ENCODE data around the gene CAPN1. TPM values are rescaled to one million over a fixed set of nuclear protein-coding genes. Genes with fewer than 3 reads are reported as not detected.
A peak's percentile ranks its signal among the peaks of the same experiment; 100 is the strongest.
"Not testable (repeated sequence)": the region's sequence is repeated elsewhere in the genome, so short reads cannot be mapped to it uniquely, and the experiment has no call there.

The CAPN1 gene
- polyA plus RNA-seq (ENCODE audit: insufficient read length) = 73.1 TPM

DNA sequence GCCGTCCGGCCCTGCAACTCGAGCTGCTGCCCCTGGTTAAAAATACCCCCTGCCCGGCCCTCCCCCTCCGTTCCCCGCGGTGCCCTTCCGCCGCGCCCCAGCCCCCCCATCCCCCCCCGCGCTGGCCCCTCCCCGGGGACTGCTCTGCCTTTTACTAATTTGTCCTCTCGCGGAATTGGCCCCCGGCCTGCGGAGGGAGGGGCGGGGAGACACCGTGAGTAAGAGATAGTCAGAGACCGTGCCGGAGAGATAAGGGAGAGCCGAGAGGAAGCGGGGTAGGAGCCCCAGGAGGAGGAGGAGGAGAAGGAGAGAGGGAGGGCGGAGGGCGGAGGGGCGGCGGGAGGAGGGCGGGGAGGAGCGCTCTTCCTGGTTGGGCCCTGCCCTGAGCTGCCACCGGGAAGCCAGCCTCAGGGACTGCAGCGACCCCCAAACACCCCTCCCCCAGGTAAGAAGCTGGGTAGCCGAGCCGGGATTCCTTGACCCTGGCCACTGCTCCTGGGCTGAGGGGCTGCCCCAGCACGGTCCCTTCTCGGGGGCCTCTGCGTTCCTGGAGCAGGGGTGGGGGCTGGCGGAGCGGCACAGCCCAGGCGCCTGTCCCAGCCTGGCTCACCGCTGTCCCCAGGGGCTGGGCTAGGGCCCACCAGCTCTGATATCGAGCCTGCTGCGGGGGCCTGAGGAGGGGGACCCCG, at the start of gene CAPN1:
Gene CAPN1, plus strand, starts transcription at position 360 of the 689 bp plus-strand sequence. CDS start 774 bp downstream, outside the sequence.
- no peak for DNase-seq (ENCODE audit: low read depth)

DNA sequence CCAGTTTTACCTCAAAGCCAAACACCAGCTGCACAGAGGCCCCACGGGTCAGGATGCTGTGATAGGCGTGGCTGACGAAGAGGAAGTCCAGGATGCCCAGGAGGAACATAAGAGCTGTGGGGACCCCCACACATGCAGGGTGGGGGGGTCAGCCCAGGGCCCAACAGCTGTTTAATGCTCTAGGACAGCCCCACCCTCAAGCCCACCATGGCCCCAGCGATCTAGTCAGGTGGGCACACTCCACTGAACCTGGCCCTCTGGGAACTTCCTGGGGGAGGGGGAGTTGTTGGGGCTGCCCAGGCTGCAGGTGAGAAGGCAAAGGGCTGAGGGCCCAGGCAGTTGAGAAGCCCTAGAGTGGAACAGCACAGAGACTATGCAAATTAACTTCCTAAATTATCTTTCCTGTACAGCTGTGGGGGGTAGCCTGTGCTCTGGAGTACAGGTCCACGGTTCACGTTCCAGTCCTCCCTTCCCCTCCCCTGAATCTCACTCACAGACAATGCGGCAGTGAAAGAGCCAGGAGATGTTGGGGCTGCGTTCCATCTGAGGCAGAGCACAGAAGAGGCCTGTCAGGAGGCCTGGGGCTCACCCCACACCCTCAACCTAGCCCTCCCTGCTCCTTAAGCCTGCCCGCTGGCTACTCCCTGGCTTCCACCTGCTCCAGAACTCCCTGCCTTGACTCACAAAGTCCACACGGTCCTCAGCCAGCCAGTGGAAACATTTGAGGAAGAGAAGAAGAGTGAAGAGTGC, 49.3 kb upstream of the CAPN1 start:
- no peak for DNase-seq (ENCODE audit: low read depth)

DNA sequence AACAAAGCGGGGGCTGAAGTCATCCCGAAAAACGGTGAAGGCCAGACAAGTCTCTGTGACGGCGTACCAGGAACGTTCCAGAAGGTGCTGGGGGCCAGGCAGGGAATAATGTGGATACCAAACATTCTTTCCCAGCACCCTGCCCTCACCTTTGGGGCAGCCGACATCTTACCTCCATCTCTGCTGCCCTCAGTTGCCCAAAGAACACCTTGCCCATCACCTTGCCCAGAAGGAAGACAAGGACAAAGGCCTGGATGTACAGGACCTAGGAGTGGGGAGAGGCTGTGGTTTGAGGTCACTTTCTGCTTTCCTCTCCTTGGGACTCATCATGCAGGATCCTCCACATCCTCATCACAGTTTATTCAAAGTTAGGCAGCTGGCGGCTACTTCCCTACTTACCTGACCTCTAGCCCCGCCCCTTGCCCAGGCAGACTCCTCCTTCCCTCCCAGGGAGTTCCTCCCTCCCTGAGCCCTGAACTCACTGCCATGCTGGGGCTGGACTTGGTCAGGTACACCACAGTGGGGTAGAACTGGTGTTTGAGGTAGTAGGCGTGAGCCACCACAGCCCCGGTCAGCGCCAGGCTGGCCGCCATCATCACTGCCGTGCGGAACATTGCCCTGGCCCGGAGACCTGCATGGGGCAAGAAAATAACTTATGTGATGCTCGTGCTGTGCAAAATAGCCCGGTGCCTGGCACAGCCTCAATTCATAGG, 48.6 kb upstream of the CAPN1 start:
- no peak for DNase-seq (ENCODE audit: low read depth)

DNA sequence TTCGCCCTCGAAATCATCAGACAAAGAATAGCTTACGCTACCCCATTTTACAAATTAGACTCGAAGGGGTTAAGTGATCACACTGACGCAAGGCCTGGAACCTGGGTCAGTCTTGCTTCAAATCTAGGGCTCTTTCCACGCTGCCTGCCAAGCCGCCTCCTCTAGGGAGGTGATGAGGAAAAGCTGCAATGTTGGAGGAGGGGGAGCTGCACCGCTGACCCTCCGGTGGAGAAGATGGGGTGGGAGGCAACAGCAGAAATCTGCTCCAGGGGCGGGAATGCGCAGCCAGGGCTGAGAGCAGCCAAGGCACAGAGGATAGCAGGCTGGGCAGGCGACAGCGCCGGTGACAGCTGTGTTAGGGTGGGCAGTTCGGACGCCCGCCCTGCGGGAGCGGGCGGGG, 48.0 kb upstream of the CAPN1 start:
- peak; percentile 74 for DNase-seq (ENCODE audit: low read depth)

DNA sequence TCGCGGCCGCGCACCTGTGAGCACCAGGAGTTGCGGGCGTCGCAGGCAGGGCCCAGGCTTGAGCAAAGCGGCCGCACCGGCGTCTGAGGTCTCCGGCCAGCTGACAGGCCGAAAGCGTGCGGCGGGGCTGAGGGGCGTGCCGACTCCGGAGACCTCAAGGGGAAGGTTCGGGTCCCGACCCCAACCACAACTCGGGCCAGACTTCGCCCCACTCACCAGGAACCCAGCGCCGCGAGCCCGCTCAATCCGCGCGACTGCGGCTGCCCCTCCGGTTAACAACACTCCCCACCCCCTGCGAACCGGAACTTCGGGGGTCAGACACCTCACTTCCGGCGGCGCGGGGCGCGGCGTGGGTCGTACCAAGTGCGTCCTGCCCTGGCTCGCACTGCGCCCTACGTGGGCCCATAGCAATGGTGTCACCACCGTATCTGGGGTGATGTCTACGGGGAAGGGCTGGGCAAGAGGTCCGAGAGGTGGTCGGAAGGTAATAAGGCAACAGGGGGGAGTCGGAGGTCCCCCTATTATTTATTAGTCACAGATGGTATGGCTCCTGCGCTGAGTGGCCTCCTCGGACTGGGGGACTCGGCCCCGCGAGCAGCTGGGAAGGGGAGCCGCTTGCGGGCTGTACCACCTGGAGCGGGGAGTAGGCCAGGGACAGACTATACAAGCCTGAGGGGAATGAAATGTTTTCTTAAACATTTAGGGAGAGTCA, 47.3 kb upstream of the CAPN1 start, which contains the start of gene SYVN1:
Gene SYVN1, minus strand, starts transcription at position 280 of the 712 bp plus-strand sequence. CDS start 918 bp downstream, outside the sequence.
- DNase-seq (ENCODE audit: low read depth) = peak; percentile 73

DNA sequence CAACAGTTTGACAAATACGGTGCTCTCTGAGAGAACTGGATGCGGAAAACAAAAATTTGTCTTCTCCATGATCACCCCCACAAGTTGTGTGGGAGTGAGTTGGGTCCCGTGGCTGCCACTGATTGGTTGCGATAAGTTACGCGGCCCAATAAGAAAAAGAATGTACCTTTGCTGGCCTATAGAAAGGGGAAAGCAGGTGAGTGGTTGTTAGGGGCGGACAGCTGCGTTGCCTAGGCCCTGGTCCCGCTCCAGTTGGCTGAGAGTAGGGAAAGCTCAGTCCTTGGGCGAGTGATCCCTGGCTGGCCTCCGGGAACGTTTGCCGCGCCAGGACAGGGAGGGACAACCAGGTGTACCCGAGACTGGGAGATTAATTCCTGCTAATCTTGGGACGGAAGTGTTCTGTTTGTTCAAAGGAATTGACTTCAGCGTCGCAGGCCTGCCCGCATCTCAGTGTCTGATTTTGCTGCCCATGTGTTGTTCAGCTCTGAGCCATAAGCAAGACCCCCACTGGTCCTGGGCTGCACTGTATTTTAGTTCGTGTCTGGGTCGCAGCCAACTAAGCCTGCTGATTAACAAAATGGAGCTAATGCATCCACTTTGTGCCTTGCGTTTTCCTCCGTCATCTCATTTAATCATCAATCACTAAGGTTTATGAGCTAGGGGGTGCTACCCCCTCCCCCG, 46.6 kb upstream of the CAPN1 start:
- DNase-seq (ENCODE audit: low read depth) = peak; percentile 86

DNA sequence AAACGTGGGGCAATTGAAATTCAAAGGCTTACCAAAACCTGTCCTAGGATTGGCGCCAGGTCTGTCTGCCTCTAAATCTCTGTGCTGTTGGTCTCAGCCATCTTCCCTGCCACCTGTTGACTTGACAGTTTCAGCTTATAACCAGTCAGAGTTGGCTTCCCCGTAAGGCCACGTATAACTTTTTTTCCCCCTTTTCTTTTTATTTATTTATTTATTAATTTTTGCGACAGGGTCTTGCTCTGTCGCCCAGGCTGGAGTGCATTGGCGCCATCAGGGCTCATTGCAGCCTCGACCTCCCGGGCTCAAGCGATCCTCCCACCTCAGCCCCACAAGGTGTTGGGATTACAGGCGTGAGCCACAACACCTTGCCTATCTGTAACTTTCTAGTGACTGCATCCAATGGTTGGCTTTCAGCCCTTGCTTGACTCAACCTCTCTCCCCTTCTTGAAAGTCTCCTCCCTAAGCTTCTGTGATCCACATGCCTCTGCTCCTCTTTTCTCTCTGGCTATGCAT, 46.0 kb upstream of the CAPN1 start:
- no peak for DNase-seq (ENCODE audit: low read depth)

DNA sequence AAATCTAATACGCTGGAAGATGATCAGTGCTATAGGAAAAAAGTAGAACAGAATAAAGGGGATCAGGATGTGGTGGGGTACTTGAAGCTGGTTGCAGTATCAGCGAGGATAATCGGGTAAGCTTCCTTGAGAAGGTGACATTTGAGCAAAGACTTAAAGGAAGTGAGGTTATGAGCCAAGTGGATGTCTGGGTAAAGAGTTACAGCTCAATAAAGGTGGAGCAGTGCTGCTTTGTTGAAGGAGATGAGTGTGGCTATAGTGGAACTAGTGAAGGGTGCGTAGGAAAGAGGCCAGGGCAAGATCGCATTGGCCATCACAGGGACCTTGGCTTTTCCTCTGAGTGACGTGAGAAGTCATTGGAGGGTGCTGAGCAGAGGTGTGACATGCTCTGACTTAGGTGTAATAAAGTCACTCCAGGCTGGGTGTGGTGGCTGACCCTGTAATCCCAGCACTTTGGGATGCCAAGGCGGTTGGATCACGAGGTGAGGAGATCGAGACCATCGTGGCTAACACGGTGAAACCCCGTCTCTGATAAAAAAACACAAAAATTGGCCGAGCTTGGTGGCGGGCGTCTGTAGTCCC, 45.1 kb upstream of the CAPN1 start:
- no peak for DNase-seq (ENCODE audit: low read depth)

DNA sequence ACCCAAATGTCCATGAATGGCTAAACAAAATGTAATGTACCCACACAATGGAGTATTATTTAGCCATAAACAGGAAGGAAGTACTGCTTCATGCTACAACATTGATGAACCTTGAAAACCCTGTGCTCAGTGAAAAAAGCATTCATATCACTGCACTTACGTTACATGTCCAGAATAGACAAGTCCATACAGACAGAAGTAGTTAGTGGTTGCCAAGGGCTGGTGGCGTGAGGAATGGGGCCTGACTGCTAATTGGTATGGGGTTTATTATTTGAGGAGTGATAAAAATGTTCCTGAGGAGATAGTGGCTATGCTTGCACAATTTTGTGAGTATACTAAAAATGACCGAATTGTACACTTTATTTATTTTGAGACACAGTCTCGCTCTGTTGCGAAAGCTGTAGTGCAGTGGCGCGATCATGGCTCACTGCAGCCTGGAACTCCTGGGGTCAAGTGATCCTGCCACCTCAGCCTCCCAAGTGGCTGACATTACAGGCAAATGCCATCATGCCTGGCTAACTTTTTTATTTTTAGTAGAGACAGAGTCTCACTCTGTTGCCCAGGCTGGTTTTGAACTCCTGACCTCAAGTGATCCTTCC, 39.7 kb upstream of the CAPN1 start:
- no peak for DNase-seq (ENCODE audit: low read depth)

DNA sequence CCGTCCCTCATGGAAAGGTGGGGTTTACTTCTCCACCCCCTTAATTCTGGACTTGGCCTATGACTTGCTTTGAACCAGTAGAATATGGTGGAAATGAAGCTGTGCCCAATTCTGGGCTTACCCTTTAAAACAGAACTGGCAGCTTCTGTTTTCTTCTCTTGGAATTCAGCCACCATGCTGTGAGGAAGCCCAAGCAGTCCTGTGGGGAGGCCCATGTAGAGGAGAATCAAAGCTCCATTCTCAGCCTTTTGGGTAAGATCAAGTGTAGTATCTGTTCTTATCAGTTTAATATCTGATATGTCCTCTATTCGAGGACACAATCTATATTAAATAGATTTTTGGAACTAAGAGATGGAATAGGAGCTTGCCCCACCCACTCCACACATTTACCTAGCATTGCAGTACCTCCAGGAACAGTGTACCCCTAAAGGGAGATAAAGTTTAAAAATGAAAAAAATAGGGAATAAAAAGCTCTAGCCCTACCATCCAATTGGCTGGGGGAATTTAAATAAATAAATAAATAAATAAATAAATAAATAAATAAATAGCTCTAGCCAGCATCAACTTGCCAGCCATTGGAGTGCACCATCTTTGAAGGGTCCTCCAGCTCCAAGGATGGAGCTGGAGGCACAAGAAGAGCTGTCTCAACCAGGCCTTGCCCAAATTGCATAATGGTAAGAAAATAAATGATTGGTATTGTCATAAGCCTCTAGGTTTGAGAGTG, 34.2 kb upstream of the CAPN1 start:
- DNase-seq (ENCODE audit: low read depth) = no peak

DNA sequence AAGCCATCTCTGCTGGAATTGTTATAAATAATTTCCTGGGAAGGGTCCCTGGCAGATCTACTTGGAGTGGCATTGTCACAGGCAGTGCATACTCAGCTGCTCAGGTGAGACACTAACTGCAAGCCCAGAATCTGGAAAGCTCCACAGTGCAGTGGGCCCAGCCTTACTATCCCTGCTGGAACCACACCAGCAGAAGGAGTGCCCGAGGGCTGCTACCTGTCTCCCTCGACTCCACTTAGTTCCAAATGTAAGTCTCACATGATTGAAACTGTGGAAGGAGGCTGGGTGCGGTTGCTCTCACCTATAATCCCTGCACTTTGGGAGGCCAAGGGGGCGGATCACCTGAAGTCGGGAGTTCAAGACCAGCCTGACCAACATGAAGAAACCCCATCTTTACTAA, 33.1 kb upstream of the CAPN1 start:
- DNase-seq (ENCODE audit: low read depth) = no peak

DNA sequence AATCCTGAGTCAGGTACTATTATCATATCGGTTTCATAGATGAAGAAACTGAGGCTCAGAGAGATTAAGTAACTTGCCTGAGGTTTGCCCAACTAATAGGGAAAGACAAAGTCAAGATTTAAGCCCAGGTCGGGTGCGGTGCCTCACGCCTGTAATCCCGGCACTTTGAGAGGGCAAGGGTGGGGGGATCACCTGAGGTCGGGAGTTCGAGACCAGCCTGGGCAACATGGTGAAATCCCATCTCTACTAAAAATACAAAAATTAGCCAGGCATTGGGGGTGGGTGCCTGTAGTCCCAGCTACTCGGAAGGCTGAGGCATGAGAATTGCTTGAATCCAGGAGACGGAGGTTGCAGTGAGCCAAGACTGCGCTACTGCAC, 31.6 kb upstream of the CAPN1 start:
- DNase-seq (ENCODE audit: low read depth) = not testable (repeated sequence)

DNA sequence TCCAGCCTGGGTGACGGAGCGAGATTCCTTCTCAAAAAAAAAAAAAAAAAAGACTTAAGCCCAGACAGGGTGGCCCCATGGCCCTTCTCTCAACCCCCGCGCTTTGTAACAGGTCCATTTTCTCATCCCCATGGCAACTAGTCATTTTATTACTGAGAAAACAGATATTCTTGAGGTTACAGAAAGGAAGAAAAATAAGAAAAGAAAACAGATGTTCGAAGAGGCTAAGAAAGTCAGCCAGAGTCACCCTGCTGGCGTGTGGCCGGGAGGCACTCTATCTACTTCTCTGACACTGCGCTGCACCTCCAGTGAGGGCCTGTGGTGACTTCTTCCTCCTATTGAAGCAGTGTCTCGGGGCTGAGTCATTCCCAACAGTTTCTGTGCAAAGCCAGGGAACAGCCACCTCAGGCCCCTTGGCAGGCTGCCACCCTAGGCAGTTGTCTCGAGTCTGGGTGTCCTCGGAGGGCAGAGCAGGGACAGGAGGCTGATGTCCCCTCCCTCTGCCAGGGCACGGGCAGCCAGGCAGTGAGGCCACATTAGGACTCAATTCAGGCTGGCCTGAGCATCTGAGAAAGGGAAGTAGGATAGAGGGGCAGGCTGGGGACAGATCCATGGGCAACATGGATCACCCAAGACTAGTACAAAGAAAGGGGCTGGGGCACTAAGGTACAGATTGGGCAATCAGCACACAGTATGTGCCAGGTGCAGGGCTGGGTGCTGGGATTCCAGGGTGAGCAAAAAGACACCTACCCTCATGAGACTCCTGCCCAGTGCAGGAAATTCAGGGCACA, 31.0 kb upstream of the CAPN1 start:
- no peak for DNase-seq (ENCODE audit: low read depth)

DNA sequence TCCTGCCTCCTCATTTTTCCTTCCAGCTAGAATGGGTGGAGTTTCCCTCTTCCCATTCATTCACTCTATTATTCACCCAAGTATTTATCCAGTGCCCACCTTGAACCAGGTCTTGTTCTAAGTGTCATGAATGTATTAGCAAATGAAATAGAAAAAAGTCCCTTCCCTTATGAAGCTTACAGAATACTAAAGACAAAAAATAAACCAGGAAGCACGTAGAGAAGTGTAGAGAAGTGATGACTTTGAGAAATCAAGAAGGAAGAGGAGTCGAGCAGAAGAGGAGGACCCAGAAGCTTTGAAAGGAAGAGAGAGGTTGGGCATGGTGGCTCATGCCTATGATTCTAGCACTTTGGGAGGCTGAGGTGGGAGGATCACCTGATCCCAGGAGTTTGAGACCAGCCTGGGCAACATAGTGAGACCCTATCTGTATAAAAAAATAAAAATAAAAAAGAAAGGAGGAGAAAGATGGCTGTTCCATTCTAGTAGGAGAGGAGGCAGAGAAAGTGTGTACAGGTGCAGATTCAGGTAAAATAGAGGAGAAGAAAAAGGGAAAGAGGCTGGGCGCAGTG, 30.3 kb upstream of the CAPN1 start:
- DNase-seq (ENCODE audit: low read depth) = no peak

DNA sequence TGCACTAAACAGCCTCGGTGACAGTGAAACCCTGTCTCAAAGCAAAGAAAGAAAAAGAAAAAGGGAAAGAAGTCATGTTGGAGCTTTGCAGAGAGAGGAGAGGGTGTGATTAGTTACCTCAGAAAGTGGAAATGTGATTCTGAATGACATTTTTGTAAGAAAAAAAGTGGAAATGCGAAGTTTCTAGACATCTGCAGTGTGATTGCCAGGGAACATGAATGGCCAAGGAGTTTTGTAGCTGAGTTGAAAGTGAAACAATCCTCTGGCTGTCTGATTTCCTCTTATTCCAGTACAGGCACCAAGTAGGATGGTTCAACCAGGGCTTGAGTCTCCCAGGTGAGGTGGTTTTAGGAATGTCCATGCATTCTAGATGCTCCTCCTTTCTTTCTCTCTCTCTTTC, 29.6 kb upstream of the CAPN1 start:
- DNase-seq (ENCODE audit: low read depth) = no peak

DNA sequence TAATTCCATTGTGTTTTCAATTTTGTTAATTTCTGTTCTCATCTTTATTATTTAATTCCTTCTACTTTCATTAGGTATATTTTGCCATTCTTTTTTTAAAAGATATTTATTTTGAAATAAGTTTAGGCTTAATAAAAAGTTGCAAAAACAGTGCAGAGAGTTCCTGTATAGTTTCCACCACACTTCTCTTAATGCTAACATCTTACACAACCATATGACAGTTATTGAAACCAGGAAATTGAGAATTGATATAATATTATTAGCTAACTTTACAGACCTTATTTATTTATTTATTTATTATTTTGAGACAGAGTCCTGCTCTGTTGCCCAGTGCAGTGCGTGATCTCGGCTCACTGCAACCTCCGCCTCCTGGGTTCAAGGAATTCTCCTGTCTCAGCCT, 25.5 kb upstream of the CAPN1 start:
- no peak for DNase-seq (ENCODE audit: low read depth)

DNA sequence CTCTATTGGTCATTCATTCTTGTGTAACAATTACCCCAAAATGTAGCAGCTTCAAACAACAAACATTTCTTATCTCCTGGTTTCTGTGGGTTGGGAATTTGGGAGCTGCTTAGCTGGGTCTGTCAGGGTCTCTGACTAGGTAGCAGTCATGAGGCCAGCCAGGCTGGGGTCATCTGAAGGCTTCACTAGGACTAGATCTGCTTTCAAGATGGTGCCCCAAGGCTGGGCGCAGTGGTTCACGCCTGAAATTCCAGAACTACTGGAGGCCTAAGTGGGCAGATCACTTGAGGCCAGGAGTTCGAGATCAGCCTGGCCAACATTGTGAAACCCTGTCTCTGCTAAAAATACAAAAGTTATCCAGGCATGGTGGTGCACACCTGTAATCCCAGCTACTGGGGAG, 24.8 kb upstream of the CAPN1 start:
- DNase-seq (ENCODE audit: low read depth) = no peak

DNA sequence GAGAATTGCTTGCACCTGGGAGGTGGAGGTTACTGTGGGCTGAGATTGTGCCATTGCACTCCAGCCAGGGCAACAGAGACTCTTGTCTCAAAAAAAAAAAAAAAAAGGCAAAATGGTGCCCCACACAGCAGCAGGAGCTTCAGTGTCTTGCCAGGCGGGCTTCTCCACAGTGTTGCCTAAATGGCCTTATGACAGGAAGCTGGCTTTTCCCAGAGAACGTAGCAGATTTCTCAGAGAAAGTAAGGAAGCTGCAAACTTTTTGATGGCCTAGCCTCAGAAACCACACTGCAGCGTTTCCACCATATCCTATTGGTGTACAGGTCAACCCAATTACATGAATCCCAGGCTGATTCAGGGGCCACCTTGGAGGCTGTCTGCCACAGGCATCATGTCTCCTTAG, 24.4 kb upstream of the CAPN1 start:
- no peak for DNase-seq (ENCODE audit: low read depth)

Data from forelimb muscle (tissue), 1 donor.